Stomach (tissue), 9 donors: ENCODE measurements around the gene CELF5. TPM values are rescaled to one million over a fixed set of nuclear protein-coding genes. Genes with fewer than 3 reads are reported as not detected.

Experiments used
- DNase-seq, 2 donors: peaks; one replicate each; pipeline versions ENCODE4 v3.0.0 to v3.0.0-alpha.2; 2013 to 2019
- H3K27ac ChIP-seq, 5 donors: fragments of 200-600 bp in 4 of 5; sonication (generic) in 4 of 5; one replicate each; pipeline ENCODE4 v1.5.1; 2013 to 2019; ENCODE audit warnings: mild to moderate bottlenecking in 1 of 5, moderate library complexity in 1 of 5
- H3K27me3 ChIP-seq, 3 donors: fragments of 200-600 bp; sonication (generic); one replicate each; pipeline ENCODE4 v1.5.1; 2017 to 2019; ENCODE audit warnings: mixed run types in 1 of 3
- H3K36me3 ChIP-seq, 4 donors: fragments of 200-600 bp; sonication (generic); 1 replicate in 3 of 4; 2 replicates in 1 of 4; pipeline ENCODE4 v1.5.1; 2016 to 2019
- H3K4me1 ChIP-seq, 4 donors: fragments of 200-600 bp; sonication (generic); one replicate each; pipeline ENCODE4 v1.5.1; 2016 to 2019
- H3K4me3 ChIP-seq, 4 donors: fragments of 200-600 bp; sonication (generic) in 3 of 4; one replicate each; pipeline ENCODE4 v1.5.1; 2016 to 2019; ENCODE audit warnings: mild to moderate bottlenecking in 1 of 4
- H3K9me3 ChIP-seq, 4 donors: fragments of 200-600 bp; sonication (generic); one replicate each; pipeline ENCODE4 v1.5.1; 2016 to 2019
- CTCF ChIP-seq, 7 experiments: fragments of 450-650 bp in 4 of 7; fragments of 200-600 bp in 3 of 7; sonication (generic) in 3 of 7; IDR thresholded peaks; one replicate each; pipeline ENCODE4 v1.5.1; 2016 to 2019; ENCODE audit warnings: antibody characterized with exemption in 7 of 7, control low read depth in 2 of 7, mild to moderate bottlenecking in 1 of 7
- EP300 ChIP-seq: sonication (generic); formaldehyde crosslinking; IDR thresholded peaks from one replicate; pipeline ENCODE4 v1.6.1; 2017; ENCODE audit warnings: antibody characterized with exemption
- POLR2A ChIP-seq, 4 donors: fragments of 450-650 bp; IDR thresholded peaks; one replicate each; pipeline ENCODE4 v1.6.1; 2016; ENCODE audit warnings: antibody characterized with exemption in 4 of 4, control low read depth in 2 of 4, mild to moderate bottlenecking in 1 of 4, moderate library complexity in 1 of 4
- POLR2AphosphoS5 ChIP-seq, 3 donors: sonication (generic); formaldehyde crosslinking; IDR thresholded peaks; one replicate each; pipeline ENCODE4 v1.6.1; 2016; ENCODE audit warnings: antibody characterized with exemption in 3 of 3
- WGBS, 5 donors: extraction: QIAGEN DNeasy Blood & Tissue Kit in 3 of 5; methylation state at CpG; one replicate each; pipeline versions ENCODE4 v1.1.5 to v1.1.7; 2013 to 2018; 5-methylcytosine and 5-hydroxymethylcytosine counted together
- intact Hi-C: fragments of 100-400 bp; cut with DNase I; formaldehyde crosslinking; loops from one replicate; pipeline ENCODE4 v1.15.1; 2023; ENCODE audit warnings: low total_unique reads
- polyA plus RNA-seq, 3 donors: library from polyadenylated mRNA; stranded (reverse); fragments of 200-250 nt; gene quantifications; one replicate each; pipeline ENCODE4 v1.2.3, GENCODE V29; 2013
- total RNA-seq, 5 donors: library from RNA; depleted of rRNA; stranded (reverse); fragments of >200 nt; gene quantifications; one replicate each; pipeline versions ENCODE4 v1.1.0 to v1.2.3, GENCODE V29; 2014 to 2016
- donor health status: healthy with polysubstance abuse.
- donor health status: Bipolar disorder and iron deficiency.
- donor health status: healthy.

The CELF5 gene
- total and polyA plus RNA-seq, 8 donors: 0.18 TPM; not detected in 6

- Histone ChIP-seq H3K27ac (peak within 1 kb of the TSS; percentile 38 to 87 (median 74)), H3K9me3 (no peaks in the 10 kb centered on the region), H3K4me1 (peaks cover 13 to 32% (median 18%) of the 10 kb centered on the region in 4 donors), H3K27me3 (no peaks in the 10 kb centered on the region), H3K36me3 (no peaks in the 10 kb centered on the region), H3K4me3 (peak within 1 kb of the TSS; percentile 19 to 48 (median 42))
- intact Hi-C loops: no loop called here
- peak in 1 of 2 donors; percentile 57 for DNase-seq
- peak in 2 of 3 donors; percentile 15 to 23 for TF ChIP-seq POLR2AphosphoS5 (IDR thresholded peaks at IDR 0.05)
- TF ChIP-seq POLR2A (IDR thresholded peaks at IDR 0.05): no peak
- 58 to 76% (median 70%) methylated on average over 35 to 42 of the region's 42 CpGs for WGBS, 5 donors
Observed at GRCh38 chr19:3178377-3178972, 46.0 kb upstream of the CELF5 start, which contains the start of gene S1PR4. TSS of gene S1PR4 (plus strand) at chr19:3178769. CDS start at chr19:3178793, 24 bp downstream.

GRCh38 chr19:3178973-3179738 is 45.3 kb upstream of the CELF5 start:
- Histone ChIP-seq H3K4me1 (peaks cover 13 to 39% (median 20%) of the 10 kb centered on the region in 4 donors), H3K9me3 (no peaks in the 10 kb centered on the region), H3K4me3 (peak overlapping the region; percentile 19 to 48 (median 42)), H3K36me3 (no peaks in the 10 kb centered on the region), H3K27me3 (no peaks in the 10 kb centered on the region), H3K27ac (peak overlapping the region; percentile 7 to 87 (median 74))
- 67 to 81% (median 78%) methylated on average over 27 to 52 of the region's 52 CpGs for WGBS, 5 donors
- DNase-seq: no peak
- no peak for TF ChIP-seq EP300
- TF ChIP-seq POLR2A (IDR thresholded peaks at IDR 0.05): no peak
- no peak for TF ChIP-seq POLR2AphosphoS5 (IDR thresholded peaks at IDR 0.05)
- TF ChIP-seq CTCF (IDR thresholded peaks at IDR 0.05): no peak
- intact Hi-C loops: no loop called here

- Histone ChIP-seq H3K9me3 (no peaks in the 10 kb centered on the region), H3K4me1 (peaks cover 13 to 46% (median 23%) of the 10 kb centered on the region in 4 donors), H3K27me3 (no peaks in the 10 kb centered on the region), H3K36me3 (no peaks in the 10 kb centered on the region), H3K27ac (peak overlapping the region in 3 of 5 donors; percentile 74 to 87 (median 80)), H3K4me3 (peak overlapping the region; percentile 19 to 48 (median 42))
- WGBS, 5 donors: 76 to 89% (median 85%) methylated on average over 17 to 31 of the region's 31 CpGs
- DNase-seq: no peak
- no peak for TF ChIP-seq POLR2AphosphoS5 (IDR thresholded peaks at IDR 0.05)
- TF ChIP-seq EP300: no peak
- no peak for TF ChIP-seq CTCF (IDR thresholded peaks at IDR 0.05)
- no peak for TF ChIP-seq POLR2A (IDR thresholded peaks at IDR 0.05)
- intact Hi-C loops: no loop called here
Observed at GRCh38 chr19:3179739-3180293, 44.6 kb upstream of the CELF5 start.

- TF ChIP-seq POLR2A (IDR thresholded peaks at IDR 0.05) (no peak), CTCF (IDR thresholded peaks at IDR 0.05) (no peak), POLR2AphosphoS5 (IDR thresholded peaks at IDR 0.05) (no peak), EP300 (no peak)
- peaks cover 25 to 53% (median 41%) of the 10 kb centered on the region in 4 donors for H3K4me1 ChIP-seq
- no peaks in the 10 kb centered on the region for H3K9me3 ChIP-seq
- no peaks in the 10 kb centered on the region for H3K27me3 ChIP-seq
- no peak for DNase-seq
- H3K27ac ChIP-seq: peak overlapping the region in 1 of 5 donors; percentile 35
- intact Hi-C loops: no loop called here
- H3K36me3 ChIP-seq: peaks cover 0 to 5% (median 0%) of the 10 kb centered on the region in 4 donors
- no peak overlapping the region for H3K4me3 ChIP-seq
- WGBS, 5 donors: 59 to 75% (median 67%) methylated on average over 10 to 13 of the region's 13 CpGs
Observed at GRCh38 chr19:3183721-3184641, 40.5 kb upstream of the CELF5 start.
